SK-N-SH (cell line): ENCODE measurements around the gene OR6C4. TPM values are rescaled to one million over a fixed set of nuclear protein-coding genes. Genes with fewer than 3 reads are reported as not detected.

ENCODE experiments used
- CTCF ChIA-PET: fragments of 300-600, 350-600 bp; formaldehyde crosslinking; extraction: SDS; loops from one replicate; lab custom pipeline; 2021; lab: Yijun Ruan, JAX
- POLR2A ChIA-PET: fragments of 350-600 bp; sonication (Branson Sonifier 250); formaldehyde crosslinking; extraction: SDS; loops from one replicate; lab custom pipeline; 2020; ENCODE audit warnings: antibody characterized with exemption, inconsistent platforms; lab: Yijun Ruan, JAX
- DNase-seq: peaks from one replicate; pipeline ENCODE4 v3.0.0; 2012
- H2AFZ ChIP-seq: fragments of 200-600 bp; sonication (generic); 2 replicates; pipeline ENCODE4 v1.8.1; 2016; ENCODE audit warnings: antibody characterized with exemption, mild to moderate bottlenecking, low read depth
- H3F3A ChIP-seq: fragments of 200-600 bp; sonication (generic); replicated peaks from 2 replicates; pipeline ENCODE3; 2016; ENCODE audit warnings: antibody characterized with exemption, mild to moderate bottlenecking; ENCODE audit not compliant: insufficient read depth
- H3K27ac ChIP-seq, 2 experiments: fragments of 200-500 bp in 1 of 2; fragments of 200-600 bp in 1 of 2; sonication (Bioruptor generic) in 1 of 2; sonication (generic), shearing (Covaris generic) in 1 of 2; 2 replicates each; pipeline versions ENCODE4 v1.5.1 to v1.6.1; 2014 to 2016; ENCODE audit warnings: low read depth in 2 of 2, inconsistent platforms in 1 of 2, low read length in 1 of 2, mild to moderate bottlenecking in 1 of 2, mixed read lengths in 1 of 2
- H3K27me3 ChIP-seq: fragments of 200-600 bp; sonication (generic), shearing (Covaris generic); 2 replicates; pipeline ENCODE4 v1.6.1; 2016; ENCODE audit warnings: mixed run types; ENCODE audit not compliant: insufficient read depth
- H3K36me3 ChIP-seq, 2 experiments: fragments of 200-500 bp in 1 of 2; fragments of 200-600 bp in 1 of 2; sonication (Bioruptor generic) in 1 of 2; sonication (generic) in 1 of 2; replicated peaks in 1 of 2; 2 replicates each; pipeline versions ENCODE3 to v1.5.1; 2014 to 2016; ENCODE audit warnings: low read length in 1 of 2, mild to moderate bottlenecking in 1 of 2; ENCODE audit not compliant: insufficient read depth in 2 of 2, control insufficient read depth in 1 of 2
- H3K4me1 ChIP-seq, 2 experiments: fragments of 200-500 bp in 1 of 2; fragments of 200-600 bp in 1 of 2; sonication (Bioruptor generic) in 1 of 2; sonication (generic), shearing (Covaris generic) in 1 of 2; 2 replicates each; pipeline versions ENCODE4 v1.5.1 to v1.6.1; 2014 to 2016; ENCODE audit warnings: low read depth in 1 of 2, low read length in 1 of 2, mixed run types in 1 of 2; ENCODE audit not compliant: insufficient read depth in 2 of 2, control insufficient read depth in 1 of 2
- H3K4me2 ChIP-seq: fragments of 200-600 bp; sonication (generic), shearing (Covaris generic); 2 replicates; pipeline ENCODE4 v1.6.1; 2017; ENCODE audit warnings: mixed run types
- H3K4me3 ChIP-seq, 2 experiments: fragments of 200-500 bp in 1 of 2; fragments of 200-600 bp in 1 of 2; sonication (Bioruptor generic) in 1 of 2; sonication (generic), shearing (Covaris generic) in 1 of 2; 2 replicates each; pipeline versions ENCODE4 v1.5.1 to v1.8.1; 2014 to 2016; ENCODE audit warnings: low read depth in 2 of 2, inconsistent platforms in 1 of 2, low read length in 1 of 2, mild to moderate bottlenecking in 1 of 2, mixed read lengths in 1 of 2, moderate library complexity in 1 of 2
- H3K79me2 ChIP-seq: fragments of 200-600 bp; sonication (generic); 2 replicates; pipeline ENCODE4 v1.8.1; 2017; ENCODE audit warnings: mild to moderate bottlenecking; ENCODE audit not compliant: insufficient read depth
- H3K9ac ChIP-seq: fragments of 200-600 bp; sonication (generic); 2 replicates; pipeline ENCODE4 v1.6.1; 2017; ENCODE audit warnings: mixed run types
- H3K9me2 ChIP-seq: fragments of 200-600 bp; sonication (generic); 2 replicates; pipeline ENCODE4 v1.6.1; 2017; ENCODE audit warnings: mixed run types
- H3K9me3 ChIP-seq: fragments of 200-600 bp; sonication (generic); 2 replicates; pipeline ENCODE4 v1.6.1; 2017; ENCODE audit warnings: mixed run types, mild to moderate bottlenecking, moderate library complexity
- H4K20me1 ChIP-seq: fragments of 200-600 bp; sonication (generic); 2 replicates; pipeline ENCODE4 v1.6.1; 2017; ENCODE audit warnings: mild to moderate bottlenecking, mixed run types; ENCODE audit not compliant: insufficient read depth
- ELF1 ChIP-seq: IDR thresholded peaks from 2 replicates; pipeline ENCODE4 v1.4.0; 2012
- EP300 ChIP-seq, 2 experiments: IDR thresholded peaks; 2 replicates each; pipeline versions ENCODE4 v1.4.0 to v1.6.1; 2012; ENCODE audit warnings: borderline replicate concordance in 1 of 2, low read depth in 1 of 2, low read length in 1 of 2
- FOXJ3 ChIP-seq: sonication (generic); formaldehyde crosslinking; IDR thresholded peaks from 2 replicates; pipeline ENCODE4 v1.5.1; 2020; ENCODE audit warnings: mild to moderate bottlenecking, missing genetic modification reagents
- GATA2 ChIP-seq: sonication (generic); formaldehyde crosslinking; IDR thresholded peaks from 2 replicates; pipeline ENCODE4 v1.5.0; 2020; ENCODE audit warnings: mild to moderate bottlenecking, missing genetic modification reagents
- MEF2A ChIP-seq: IDR thresholded peaks from 2 replicates; pipeline ENCODE4 v1.4.0; 2012; ENCODE audit warnings: low read depth, borderline replicate concordance
- REST ChIP-seq: IDR thresholded peaks from 2 replicates; pipeline ENCODE4 v1.6.1; 2012; ENCODE audit warnings: mild to moderate bottlenecking, low read depth, low read length, moderate library complexity
- USF1 ChIP-seq: IDR thresholded peaks from 2 replicates; pipeline ENCODE4 v1.4.0; 2012; ENCODE audit warnings: low read depth, borderline replicate concordance
- YY1 ChIP-seq: IDR thresholded peaks from 2 replicates; pipeline ENCODE4 v1.4.0; 2012; ENCODE audit warnings: low read depth, mild to moderate bottlenecking
- WGBS: methylation state at CpG from one replicate; pipeline ENCODE4 v1.1.6; 2017; ENCODE audit warnings: low lambda C conversion rate; 5-methylcytosine and 5-hydroxymethylcytosine counted together
- polyA plus RNA-seq, 3 experiments: library from polyadenylated mRNA; depleted of rRNA; stranded (reverse); fragments of >200 nt; gene quantifications; 2 replicates each; pipeline ENCODE4 v1.2.3, GENCODE V29; 2012
- TF ChIP-seq, protein P1 (sequence below): fragments of 200-600 bp; sonication (generic); IDR thresholded peaks from 2 replicates; pipeline ENCODE4 v1.6.1; 2017; ENCODE audit warnings: antibody characterized with exemption, mild to moderate bottlenecking, moderate library complexity
- TF ChIP-seq, protein P2 (sequence below): IDR thresholded peaks from 2 replicates; pipeline ENCODE4 v1.4.0; 2012; ENCODE audit warnings: low read depth, borderline replicate concordance
- TF ChIP-seq, protein P3 (sequence below): fragments of 150-350 bp; IDR thresholded peaks from 2 replicates; pipeline ENCODE4 v1.6.1; 2016; ENCODE audit warnings: mild to moderate bottlenecking, low read depth, low read length

OR6C4 gene
- polyA plus RNA-seq (2012; rRNA removed) = not detected in 2 replicates
- not detected in 2 replicates for polyA plus RNA-seq (2012; cell fraction: cytosol; rRNA removed)
- polyA plus RNA-seq (2012; cell fraction: nucleus; rRNA removed) = not detected in 2 replicates

DNA sequence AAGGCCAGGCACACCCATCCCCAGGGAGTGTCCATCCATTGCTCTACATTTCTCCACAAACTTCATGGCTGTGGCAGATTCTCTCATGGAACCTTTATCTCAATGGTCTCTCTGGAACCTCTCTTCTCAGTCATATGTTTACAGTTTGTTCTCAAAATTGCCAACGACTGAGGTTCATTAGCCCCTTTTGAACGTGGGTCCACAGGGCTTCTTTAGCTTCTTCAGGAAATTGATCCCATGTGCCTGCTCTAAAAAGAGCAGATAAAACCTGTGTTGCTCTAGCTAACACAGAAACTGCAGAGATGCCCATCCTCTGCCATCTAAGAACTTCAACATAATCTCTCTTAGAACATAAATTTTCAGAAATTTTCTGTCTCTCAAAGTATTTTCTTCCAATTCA is at the start of gene OR6C4:
Gene OR6C4, plus strand, starts transcription at position 301 of the 400 bp plus-strand sequence. CDS start 1,625 bp downstream, outside the sequence.
- WGBS = 0% methylated on average over 2 of the region's 2 CpGs
- Histone ChIP-seq H2AFZ (no peak within 1 kb of the TSS), H3K79me2 (no peaks in the 10 kb centered on the region), H3K27ac (no peak within 1 kb of the TSS), H3K9ac (no peak within 1 kb of the TSS), H3F3A (no peaks in the 10 kb centered on the region), H3K9me2 (no peaks in the 10 kb centered on the region), H3K9me3 (no peaks in the 10 kb centered on the region), H3K4me3 (no peak within 1 kb of the TSS), H3K4me2 (no peak within 1 kb of the TSS), H3K27me3 (no peaks in the 10 kb centered on the region), H3K4me1 (no peaks in the 10 kb centered on the region), H4K20me1 (no peaks in the 10 kb centered on the region), H3K36me3 (no peaks in the 10 kb centered on the region)
- ChIA-PET POLR2A (no interaction called here), CTCF (no interaction called here)
- TF ChIP-seq, protein P1, sequence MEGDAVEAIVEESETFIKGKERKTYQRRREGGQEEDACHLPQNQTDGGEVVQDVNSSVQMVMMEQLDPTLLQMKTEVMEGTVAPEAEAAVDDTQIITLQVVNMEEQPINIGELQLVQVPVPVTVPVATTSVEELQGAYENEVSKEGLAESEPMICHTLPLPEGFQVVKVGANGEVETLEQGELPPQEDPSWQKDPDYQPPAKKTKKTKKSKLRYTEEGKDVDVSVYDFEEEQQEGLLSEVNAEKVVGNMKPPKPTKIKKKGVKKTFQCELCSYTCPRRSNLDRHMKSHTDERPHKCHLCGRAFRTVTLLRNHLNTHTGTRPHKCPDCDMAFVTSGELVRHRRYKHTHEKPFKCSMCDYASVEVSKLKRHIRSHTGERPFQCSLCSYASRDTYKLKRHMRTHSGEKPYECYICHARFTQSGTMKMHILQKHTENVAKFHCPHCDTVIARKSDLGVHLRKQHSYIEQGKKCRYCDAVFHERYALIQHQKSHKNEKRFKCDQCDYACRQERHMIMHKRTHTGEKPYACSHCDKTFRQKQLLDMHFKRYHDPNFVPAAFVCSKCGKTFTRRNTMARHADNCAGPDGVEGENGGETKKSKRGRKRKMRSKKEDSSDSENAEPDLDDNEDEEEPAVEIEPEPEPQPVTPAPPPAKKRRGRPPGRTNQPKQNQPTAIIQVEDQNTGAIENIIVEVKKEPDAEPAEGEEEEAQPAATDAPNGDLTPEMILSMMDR = no peak
- TF ChIP-seq USF1 (no peak), REST (no peak), EP300 (IDR thresholded peaks at IDR 0.05; ENCODE audit: borderline replicate concordance in 1 of 2, low read depth in 1 of 2, low read length in 1 of 2) (no peak)
- DNase-seq = no peak

DNA sequence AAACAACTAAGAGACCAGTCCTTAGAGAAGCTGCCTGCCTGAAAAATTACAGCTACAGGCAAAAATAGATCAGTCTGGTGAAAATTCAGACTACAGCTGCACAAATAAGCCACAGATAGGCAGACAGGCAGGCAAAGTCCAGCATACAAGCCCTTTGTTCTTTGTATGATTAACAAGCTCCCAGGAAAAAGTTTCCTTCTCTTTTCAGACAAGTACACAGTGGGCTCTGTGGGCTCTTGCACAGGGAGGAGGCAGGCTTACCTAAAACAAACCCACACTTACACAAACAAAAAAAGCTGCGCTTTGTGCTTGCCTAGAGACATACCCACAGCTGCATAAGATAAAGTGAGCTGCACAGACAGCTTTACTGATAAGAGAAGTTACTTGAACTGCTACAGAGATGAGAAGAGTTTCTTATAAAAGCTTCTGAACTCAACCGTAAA is 49.6 kb upstream of the OR6C4 start:
- Histone ChIP-seq H3K9ac (no peak overlapping the region), H3F3A (no peaks in the 10 kb centered on the region), H3K27me3 (no peaks in the 10 kb centered on the region), H3K9me3 (no peaks in the 10 kb centered on the region), H3K36me3 (no peaks in the 10 kb centered on the region), H3K27ac (no peak overlapping the region), H2AFZ (no peak overlapping the region), H3K4me3 (no peak overlapping the region), H3K4me2 (no peak overlapping the region), H3K4me1 (no peaks in the 10 kb centered on the region), H4K20me1 (no peaks in the 10 kb centered on the region), H3K79me2 (no peaks in the 10 kb centered on the region), H3K9me2 (no peaks in the 10 kb centered on the region)
- POLR2A ChIA-PET = no interaction called here
- no peak for DNase-seq
- CTCF ChIA-PET = no interaction called here
- TF ChIP-seq FOXJ3 (CRISPR knock-in tag) (no peak), MEF2A (no peak), ELF1 (no peak), YY1 (no peak), GATA2 (CRISPR knock-in tag) (no peak)
- TF ChIP-seq, protein P2, sequence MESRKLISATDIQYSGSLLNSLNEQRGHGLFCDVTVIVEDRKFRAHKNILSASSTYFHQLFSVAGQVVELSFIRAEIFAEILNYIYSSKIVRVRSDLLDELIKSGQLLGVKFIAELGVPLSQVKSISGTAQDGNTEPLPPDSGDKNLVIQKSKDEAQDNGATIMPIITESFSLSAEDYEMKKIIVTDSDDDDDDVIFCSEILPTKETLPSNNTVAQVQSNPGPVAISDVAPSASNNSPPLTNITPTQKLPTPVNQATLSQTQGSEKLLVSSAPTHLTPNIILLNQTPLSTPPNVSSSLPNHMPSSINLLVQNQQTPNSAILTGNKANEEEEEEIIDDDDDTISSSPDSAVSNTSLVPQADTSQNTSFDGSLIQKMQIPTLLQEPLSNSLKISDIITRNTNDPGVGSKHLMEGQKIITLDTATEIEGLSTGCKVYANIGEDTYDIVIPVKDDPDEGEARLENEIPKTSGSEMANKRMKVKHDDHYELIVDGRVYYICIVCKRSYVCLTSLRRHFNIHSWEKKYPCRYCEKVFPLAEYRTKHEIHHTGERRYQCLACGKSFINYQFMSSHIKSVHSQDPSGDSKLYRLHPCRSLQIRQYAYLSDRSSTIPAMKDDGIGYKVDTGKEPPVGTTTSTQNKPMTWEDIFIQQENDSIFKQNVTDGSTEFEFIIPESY = no peak
- TF ChIP-seq, protein P3, sequence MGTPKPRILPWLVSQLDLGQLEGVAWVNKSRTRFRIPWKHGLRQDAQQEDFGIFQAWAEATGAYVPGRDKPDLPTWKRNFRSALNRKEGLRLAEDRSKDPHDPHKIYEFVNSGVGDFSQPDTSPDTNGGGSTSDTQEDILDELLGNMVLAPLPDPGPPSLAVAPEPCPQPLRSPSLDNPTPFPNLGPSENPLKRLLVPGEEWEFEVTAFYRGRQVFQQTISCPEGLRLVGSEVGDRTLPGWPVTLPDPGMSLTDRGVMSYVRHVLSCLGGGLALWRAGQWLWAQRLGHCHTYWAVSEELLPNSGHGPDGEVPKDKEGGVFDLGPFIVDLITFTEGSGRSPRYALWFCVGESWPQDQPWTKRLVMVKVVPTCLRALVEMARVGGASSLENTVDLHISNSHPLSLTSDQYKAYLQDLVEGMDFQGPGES = no peak
- 21% methylated on average over 2 of the region's 2 CpGs for WGBS
